GM18508 (cell line): ENCODE data around the gene CRTC1.

ENCODE experiments used
- ATAC-seq: cut with Tn5 transposase; IDR thresholded peaks from one replicate; pipeline ENCODE4 v1.9.1; 2021; ENCODE audit warnings: moderate number of reproducible peaks; ENCODE audit not compliant: insufficient read depth, unreplicated experiment

The CRTC1 gene, protein sequence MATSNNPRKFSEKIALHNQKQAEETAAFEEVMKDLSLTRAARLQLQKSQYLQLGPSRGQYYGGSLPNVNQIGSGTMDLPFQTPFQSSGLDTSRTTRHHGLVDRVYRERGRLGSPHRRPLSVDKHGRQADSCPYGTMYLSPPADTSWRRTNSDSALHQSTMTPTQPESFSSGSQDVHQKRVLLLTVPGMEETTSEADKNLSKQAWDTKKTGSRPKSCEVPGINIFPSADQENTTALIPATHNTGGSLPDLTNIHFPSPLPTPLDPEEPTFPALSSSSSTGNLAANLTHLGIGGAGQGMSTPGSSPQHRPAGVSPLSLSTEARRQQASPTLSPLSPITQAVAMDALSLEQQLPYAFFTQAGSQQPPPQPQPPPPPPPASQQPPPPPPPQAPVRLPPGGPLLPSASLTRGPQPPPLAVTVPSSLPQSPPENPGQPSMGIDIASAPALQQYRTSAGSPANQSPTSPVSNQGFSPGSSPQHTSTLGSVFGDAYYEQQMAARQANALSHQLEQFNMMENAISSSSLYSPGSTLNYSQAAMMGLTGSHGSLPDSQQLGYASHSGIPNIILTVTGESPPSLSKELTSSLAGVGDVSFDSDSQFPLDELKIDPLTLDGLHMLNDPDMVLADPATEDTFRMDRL

DNA sequence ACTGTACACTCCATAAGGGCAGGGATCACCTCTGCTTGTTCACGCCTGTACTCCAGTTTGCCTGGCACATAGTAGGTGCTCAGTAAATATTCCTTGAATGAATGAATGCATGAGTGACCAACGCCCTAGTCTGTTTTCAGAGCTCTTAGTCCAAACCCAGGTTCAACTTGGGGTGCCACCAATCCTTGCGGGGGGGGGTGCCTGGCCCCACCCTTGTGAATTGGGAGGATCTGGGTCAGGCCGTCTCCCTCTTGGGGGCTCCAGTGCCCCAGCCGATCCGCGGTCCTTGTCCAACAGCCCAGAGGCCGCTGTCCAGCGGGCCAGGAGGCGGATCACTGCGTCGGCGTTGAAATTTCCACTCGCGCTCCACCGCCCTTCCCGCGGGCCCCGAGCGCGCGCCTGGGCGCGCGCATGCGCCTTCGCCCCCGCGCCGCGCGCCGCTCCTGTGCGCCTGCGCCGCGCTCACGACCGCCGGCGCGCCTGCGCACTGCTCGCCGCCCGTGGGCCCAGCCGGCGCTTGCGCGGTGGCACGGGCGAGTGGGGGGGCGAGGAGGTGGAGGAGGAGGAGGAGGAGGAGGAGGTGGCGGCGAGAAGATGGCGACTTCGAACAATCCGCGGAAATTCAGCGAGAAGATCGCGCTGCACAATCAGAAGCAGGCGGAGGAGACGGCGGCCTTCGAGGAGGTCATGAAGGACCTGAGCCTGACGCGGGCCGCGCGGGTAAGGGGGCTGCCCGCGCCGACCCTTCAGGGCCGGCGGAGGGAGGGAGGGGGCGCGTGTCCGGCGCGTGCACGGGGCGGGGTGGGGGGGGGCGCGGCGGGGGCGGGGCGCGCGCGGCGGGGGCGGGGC is at the start of gene CRTC1:
Gene CRTC1, plus strand, starts transcription at position 572 of the 849 bp plus-strand sequence. Its CDS starts 23 bp downstream, at position 595.
- no peak for ATAC-seq

DNA sequence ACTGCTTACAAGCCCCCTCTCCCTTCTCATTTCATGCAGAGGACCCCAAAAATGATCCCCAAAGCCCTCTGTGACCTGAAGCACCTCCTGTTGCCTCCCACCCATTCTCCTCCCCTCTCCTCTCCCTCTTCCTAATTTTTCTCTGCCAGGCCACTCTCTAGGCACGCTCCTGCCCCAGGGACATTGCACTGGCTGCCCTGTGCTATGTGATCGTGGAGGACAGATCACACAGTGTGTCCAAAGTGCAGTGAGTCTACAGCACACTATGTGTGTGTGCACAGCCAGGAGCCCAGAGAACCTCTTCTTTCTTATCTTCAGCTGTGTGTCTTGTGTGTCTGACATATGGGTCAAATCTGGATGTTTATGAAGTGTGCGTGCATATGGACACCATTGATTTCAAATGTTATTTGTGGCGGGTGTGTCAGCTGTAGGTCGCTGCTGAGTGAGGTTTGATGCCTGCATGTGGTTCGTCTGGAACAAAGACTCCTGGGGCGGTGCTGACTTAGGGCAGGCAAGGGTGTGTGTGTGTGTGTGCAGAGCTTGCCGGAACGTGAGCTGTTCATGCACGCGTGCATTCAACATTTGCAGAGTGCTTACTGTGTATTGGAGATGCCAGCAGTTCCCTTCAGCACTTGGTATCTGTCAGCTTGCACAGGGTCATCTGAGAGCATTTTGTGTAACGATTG is 48.7 kb upstream of the CRTC1 start:
- ATAC-seq, result no peak

DNA sequence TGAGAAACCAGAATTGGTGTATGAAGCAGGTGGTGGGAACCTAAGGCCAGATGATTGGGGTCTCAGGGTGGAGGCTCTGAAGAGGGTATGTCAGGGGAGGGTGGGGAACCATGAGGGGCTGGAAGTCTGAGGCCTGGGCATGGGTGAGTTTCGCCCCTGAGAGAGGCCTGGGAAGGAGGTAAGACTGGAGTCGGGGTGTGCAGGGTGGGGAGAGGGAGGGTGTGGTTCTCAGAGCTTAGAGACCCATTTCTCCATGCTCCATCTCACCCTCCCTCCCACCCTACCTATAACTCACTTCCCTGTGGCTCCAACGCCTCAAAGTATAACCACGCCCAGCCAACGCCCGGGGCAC is 47.7 kb upstream of the CRTC1 start:
- no peak for ATAC-seq

DNA sequence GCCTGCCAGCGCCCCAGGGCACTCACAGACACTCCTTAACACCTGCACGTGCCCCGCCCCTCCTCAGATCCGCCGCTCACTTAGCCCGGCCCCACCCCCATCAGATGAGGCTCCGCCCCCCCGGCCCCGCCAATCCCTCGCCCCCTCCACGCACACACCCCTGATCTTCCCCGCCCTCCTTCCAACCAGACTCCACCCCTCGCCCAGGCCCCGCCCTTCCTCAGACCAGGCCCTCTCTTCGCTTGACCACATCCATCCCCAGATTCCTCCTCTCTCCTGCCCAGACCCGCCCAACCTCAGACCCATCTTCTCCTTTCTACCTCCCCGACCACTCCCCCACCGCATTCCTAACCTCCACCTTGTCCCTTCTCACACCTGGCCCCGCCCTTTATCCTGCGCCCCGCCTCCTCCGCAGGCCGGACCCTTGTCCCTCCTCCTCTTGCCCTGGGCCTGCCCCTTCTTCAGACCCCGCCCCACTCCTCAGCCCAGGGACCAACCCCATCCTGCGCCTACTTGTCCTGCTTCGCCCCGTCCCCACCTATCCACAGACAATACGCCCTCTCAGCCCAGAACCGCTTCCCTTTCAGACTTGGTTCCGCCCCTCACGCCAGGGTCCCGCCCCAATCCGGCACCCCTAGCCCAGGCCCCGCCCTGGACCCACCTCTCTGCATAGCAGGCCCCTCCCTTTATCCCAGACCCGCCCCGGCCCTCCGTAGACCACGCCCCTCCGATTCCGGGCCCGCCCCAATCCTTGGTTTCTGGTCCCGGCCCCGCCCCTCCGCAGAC is 47.1 kb upstream of the CRTC1 start:
- ATAC-seq, result peak; percentile 72

DNA sequence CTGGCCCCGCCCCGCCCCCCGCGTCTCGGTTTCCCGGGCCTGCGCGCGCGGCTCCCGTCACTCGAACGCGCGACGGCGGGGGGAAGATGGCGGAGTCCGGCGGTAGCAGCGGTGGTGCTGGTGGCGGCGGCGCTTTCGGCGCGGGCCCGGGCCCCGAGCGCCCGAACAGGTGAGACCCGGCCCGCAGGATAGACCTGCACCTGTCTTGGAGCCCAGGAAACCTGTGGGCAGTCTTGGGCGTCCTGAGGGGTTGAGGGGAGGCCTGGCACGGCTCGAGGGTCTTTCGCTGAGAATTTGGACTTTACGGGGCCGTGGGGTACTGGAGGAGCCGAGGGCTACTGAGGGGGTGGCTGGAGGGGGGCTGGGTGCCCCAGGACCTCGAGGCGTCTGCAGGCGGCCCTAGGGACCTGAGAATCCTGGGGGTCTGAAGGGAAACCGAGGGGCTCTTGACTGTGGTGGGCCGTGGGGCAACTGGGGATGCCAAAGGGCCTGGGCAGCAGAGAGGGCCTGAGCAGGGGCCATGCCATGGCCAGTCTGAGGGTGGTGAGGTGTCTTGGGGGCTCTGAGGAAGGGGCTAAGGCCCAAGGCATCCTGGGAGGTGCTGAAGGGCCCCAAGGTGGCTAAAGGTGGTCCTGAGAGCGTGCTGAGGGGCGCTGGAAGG is 46.4 kb upstream of the CRTC1 start, which contains the start of gene KLHL26:
Gene KLHL26, plus strand, starts transcription at position 60 of the 661 bp plus-strand sequence. Its CDS starts 27 bp downstream, at position 87.
- no peak for ATAC-seq

DNA sequence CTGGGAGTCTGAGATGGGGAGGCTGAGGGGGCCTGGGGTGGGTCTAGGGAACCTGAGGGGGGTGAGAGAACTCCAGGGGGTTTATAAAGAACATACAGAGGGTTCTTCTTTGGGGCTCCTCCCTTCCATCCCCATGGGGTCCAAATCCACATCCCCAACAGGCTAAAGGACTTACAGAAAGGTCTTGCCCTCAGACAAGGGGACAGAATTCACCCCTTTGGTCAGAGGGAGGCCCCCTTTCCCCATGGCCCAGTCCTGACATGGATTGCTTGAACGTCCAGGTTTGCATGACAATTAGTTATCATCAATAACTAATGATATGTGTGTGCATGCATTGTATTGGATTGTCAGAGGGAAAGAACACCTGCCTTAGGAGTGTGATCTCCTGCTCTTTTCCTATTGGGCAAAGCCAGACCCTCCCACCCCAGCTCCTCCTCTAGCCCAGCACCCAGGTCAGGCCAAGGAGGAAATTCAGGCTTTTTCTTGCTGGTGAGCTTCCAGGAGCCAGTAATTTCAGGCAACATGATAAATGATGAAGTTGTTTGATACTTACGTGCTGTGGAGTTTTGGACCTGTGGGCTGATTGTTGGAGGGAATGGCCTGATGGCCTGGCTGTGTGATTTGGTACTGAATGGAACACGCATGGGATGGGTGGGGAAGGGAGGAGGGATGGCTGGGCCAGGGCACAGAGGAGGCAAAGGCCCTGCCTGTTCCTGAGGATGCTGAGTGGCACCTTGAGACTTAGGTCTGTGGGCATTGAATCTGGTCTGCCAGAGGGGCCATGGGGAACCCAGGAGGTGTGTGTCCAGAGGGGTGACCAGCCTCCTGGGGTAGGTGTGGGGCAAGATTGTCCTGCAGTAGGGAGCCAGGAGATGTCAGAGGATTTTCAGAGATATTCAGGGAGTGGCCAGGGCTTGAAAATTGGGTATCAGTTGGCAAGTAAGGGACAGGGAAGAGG is 45.5 kb upstream of the CRTC1 start:
- ATAC-seq, result no peak

DNA sequence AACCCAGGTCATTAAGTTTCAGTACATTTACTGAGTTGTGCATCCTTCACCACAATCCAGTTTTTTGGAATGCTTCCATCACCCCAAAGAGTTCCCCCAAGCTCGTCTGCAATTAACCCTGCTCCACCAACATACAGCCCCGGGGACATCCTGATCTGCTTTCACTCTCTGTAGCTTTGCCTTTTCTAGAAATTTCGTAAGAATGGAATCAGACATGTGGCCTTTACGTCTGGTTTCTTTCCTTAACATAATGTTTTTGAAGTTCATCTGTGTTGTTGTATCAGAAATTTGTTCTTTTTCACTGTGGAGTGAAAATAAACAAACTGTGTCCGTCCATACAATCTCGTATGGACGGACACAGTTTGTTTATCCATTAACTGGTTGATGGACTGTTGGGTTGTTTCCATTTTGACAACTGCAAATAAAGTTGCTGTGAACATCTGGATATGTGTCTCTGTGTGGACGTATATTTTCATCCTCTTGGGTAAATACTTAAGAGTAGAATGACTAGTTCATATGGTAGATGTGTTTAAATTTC is 43.7 kb upstream of the CRTC1 start:
- no peak for ATAC-seq

DNA sequence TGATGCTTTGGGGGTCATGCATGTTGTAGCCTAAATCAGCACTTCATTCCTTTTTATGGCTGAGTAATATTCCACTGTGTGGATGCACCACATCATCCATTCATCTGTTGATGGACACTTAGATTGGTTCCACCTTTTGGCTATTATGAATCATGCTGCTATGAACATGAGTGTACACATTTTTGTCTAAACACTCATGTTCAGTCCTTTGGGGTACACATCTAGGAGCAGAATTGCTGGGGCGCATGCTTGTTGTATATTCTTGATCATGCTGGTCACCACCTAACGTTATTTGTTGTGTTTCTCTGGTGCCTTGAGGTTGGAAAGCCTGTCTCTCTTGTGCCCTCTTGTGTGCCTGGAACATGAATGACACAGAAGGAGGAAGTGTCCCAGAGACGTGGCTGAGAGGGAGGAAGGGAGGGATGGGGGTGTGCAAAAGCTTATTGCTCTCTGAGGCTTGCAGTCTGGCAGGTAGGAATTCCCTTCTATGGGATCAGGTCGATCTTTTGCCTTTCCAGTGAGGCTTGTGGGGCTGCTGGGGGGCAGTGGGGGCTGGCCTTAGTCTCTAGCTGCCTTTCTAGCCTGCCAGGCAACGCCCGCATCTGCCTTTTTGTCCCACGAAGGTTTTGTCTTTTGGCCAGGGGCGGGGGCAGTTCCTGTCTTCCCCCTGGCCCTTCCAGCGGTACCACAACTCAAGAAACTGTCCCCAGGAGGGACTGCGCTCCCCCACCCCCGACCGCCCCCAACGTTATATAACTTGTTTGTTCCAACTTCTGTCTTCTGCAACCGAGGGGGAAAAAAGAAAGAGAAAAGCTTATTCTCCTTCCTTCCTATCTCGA is 39.1 kb upstream of the CRTC1 start:
- ATAC-seq, result no peak

DNA sequence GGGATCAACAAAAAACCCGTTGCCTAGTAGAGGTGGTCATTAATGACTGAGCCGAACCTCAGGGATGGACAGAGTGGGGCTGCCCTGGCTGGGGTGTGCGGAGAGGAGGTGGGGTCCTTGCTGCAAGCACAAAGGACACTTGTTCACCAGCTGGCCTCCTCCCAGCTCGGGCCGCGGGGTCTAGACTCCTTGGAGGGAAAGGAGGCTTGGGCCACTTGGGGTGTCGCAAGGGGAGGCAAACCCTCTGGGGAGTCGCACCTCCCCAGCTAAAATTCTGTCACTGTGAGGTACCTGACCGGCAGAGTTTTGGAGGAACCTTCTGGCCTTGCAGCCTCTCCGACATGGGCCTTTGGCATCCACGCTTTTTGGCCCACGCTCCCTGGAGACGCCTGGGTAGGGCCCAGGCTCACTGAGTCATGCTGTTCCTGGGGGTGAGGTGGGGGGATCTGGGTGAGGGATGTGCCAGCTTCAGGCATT is 38.4 kb upstream of the CRTC1 start:
- no peak for ATAC-seq

DNA sequence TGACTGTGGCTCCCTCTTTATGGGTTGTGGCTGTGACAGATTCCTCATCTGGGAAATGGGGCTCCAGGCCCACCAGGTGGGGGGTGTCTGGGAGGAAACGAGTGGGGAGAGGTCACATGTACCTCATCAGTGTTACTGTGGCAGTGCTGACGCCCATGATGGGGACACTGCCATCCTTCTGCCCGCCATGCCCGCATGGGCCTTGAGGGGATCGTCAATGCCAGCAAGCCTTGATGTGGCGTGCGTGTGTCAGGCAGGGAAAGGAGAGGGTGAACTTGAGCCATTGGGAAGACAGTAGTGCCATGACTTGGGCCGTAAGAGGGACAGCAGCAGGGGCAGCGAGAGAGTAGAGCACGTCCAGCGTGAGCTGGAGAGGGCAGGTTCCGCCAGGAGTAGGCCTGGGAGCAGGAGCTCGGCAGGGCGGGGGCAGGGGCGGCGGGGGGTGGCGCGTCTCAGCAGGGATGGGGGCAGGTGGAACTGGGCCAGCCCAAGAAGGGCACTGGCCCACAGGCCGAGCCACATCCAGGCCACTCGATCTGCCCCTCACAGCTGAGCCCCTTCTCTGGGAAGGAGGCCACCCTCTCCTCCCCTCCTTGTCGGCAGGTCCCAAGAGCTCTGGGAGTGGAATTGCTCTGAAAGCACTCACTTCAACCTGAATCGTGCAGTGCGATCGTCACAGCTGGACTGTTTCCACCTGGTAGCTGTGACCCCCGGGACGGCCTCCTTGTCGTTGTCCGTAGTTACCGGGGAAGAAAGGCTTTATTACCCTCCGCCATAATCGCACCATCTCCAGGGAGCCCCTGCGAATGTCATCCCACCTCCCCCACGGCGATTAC is 36.7 kb upstream of the CRTC1 start:
- ATAC-seq, result no peak

DNA sequence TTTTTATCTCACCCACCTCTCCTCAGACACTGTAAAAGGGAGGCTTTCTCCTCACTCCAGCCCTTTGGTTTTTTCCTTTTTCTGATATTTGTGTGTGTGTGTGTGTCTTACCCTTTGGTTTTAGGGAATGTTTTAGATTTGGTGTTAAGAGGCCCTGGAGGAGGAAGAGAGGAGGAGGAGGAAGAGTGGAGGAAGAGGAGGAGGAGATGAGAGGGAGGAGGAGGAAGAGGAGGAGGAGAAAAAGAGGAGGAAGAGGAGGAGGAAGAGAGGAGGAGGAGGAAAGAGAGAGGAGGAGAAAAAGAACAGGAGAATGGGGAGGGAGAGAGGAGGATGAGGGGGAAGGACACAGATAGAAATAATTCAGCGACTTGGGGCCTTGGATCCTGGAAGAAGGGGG is 36.1 kb upstream of the CRTC1 start:
- no peak for ATAC-seq

DNA sequence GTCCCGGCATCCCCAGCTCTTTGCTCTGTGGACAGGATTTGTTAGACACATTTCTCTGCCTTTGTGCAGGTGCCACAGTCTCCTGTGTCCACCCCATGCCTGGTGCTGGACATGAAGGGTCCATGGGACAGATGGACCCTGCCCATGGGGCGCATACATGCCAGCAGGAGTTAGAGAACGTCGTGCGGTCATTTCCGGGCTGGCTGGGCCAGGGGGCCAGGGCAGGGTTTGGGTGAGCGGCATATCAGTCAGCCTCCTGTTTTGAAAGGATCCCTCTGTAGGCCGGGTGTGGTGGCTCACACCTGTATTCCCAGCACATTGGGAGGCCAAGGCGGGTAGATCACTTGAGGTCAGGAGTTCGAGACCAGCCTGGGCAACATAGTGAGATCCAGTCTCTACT is 35.7 kb upstream of the CRTC1 start:
- ATAC-seq, result no peak

DNA sequence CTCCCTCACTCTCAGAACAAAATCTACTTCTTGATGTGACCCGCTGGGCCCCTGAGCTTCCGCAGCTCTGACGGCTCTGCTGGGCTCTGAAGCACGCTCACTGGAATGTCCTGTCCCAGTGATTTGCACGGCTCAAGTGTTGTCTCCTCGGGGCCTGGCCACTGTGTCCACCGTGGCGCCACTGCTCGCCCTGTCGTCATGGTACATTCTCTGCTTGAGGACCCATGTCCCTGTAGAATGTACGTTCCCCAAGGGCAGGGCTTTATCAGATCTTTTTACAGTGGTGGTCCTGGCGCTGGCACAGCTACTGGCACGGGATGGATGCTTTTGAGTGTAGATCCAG is 34.5 kb upstream of the CRTC1 start:
- no peak for ATAC-seq

DNA sequence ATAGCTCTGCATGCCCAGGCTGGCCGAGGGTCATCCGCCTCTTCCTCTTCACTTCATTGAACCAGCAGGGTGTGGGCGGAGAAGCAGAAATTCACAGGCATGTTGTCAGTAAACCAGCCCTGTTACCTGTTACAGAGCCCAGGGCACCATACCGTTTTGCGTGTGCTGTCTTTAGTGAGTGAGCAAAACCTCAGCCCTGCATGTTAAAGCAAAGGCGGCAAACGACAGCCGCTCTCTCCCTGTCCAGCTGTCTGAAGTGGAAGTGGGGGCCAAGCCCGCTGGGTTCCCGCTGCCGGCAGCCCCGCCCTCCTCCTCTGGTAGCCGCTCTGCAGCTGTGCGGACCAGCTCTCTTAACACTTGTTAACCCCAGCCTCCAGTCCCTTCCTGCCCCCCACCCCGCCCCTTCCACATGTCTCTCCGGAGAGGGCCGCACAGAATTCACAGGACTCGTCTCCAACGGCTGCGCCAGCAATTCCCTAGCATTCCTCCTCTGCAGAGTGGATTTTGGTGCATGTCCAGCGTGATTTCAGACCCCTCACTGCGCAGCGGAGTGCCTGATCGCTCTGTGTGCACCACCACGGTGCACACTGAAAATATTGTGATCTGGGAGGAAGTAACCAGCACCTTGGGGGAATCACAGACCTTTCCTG is 34.0 kb upstream of the CRTC1 start:
- ATAC-seq, result no peak

DNA sequence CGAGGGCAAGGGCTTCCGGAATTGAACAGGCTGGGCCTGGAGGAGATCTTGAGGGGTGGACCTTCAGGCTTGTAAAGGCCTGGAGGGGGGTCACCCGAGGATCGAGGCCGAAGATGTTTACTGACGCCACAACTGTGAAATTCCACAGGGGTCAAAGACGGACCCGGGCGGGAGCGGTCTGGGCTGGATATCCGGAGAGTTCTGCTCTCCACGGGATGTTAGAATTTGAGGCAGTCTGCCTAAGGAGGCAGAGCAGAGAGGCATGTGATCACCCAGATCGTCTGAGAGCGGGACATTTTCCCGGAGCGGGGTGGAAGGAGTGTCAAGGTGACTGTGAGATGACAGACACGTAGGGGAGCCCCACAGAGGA is 33.5 kb upstream of the CRTC1 start:
- no peak for ATAC-seq
